ENCODE data around the gene CELA2A.

DNA sequence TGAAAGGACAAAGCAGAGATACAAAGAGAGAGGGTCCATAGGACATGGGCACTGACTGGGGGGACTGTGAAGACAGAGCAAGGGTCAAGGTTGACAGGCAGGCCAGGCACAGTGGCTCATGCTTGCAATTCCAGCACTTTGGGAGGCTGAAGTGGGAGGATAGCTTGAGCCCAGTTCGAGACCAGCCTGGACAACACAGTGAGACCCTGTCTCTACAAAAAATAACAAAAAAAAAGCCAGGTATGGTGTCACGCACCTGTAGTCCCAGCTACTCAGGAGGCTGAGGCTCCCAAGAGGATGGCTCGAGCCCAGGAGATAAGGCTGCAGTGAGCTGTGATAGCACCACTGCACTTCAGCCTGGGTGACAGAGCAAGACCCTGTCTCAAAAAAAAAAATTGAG is 63.1 kb downstream of the CELA2A start:
- no peak for TF ChIP-seq POLR2A (IDR thresholded peaks at IDR 0.05; ENCODE audit: low read depth, low read length)
- no peak for TF ChIP-seq POU2F2 (IDR thresholded peaks at IDR 0.05; ENCODE audit: low read depth, low read length)
- no peak for TF ChIP-seq POLR2AphosphoS5 (IDR thresholded peaks at IDR 0.05; ENCODE audit: low read depth, low read length)
- TF ChIP-seq SPI1 (IDR thresholded peaks at IDR 0.05; ENCODE audit: low read depth, low read length) = no peak
- no peak for TF ChIP-seq TAF1 (IDR thresholded peaks at IDR 0.05; ENCODE audit: low read depth, low read length)
- no peak for TF ChIP-seq PAX5 (IDR thresholded peaks at IDR 0.05; ENCODE audit: insufficient read depth, low read length, severe bottlenecking)
